Measurements from ENCODE around the gene SLC6A1.

- TF ChIP-seq CTCF (IDR thresholded peaks at IDR 0.05; ENCODE audit: low read depth, low read length), result no peak
- TF ChIP-seq EZH2phosphoT487 (IDR thresholded peaks at IDR 0.05; ENCODE audit: low read depth), result no peak
These were observed 18.4 kb upstream of the SLC6A1 start for GRCh38 chr3:10974131-10974530.

Measured in OCI-LY3 (cell line).